GF-D8 (cell line): ENCODE results near the gene NEUROD6.

Experiments
- DNase-seq: peaks from one replicate; lab custom pipeline; 2025; lab: John Stamatoyannopoulos, UW

Gene NEUROD6

GRCh38 chr7:31333291-31333690, 7.2 kb downstream of the NEUROD6 start:
- DNase-seq: no peak

DNA sequence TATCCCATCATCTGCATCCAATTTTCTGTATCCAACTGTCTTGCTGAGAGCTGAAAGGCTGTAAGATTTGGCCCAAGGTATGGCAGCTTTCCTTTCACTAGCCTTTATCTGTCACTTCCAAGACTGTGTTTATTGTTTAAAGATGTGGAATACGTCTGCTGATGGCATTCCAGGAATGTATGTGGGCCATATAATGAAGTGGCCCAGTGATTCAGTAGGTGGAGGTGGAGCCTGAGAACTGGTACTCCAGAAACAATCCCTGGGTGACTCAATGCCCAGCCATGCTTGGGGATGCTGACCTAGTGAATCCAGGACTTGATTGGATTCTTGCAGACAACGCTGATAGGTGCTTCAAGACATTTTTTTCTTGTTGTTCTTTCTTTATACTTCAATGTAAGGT, 13.5 kb downstream of the NEUROD6 start:
- no peak for DNase-seq

DNA sequence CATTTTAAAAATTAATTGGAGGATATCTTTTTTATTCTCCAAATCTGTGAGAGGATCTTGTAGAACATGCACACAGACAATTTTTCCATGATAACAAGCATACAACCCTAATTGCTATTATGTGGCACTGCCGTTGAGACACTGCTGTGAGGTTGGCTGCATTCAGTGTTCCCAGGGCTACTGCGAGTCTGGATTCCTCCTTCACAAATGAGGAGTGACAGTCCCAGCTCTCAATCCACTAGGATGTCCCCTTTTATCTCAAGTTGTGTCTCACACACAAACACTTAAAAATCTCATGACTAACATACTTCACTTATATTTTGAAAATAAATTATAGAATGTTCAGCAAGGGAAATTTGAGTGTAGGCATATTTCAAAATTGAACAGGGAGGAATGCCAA, 14.1 kb downstream of the NEUROD6 start:
- no peak for DNase-seq

GRCh38 chr7:31323101-31323500, 17.4 kb downstream of the NEUROD6 start:
- no peak for DNase-seq

DNA sequence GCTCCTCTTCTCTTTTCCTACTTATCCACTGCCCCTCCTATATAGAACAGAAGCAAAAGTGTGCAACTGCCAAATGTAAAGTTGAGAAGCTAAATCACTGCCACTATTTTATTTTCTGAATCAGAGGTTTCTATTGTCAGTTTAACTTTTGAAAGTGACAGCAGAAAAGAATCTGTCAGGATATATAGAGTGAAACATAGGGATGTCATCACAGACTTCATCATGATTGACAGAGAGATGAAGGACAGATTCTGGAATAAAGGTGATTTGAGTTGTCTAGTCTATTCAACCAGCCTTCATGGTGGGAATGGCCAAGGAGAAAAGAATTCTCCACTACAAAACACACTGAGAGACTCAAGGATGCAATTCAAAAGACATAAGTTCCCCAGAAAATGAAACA, 19.9 kb downstream of the NEUROD6 start:
- DNase-seq: no peak

DNA sequence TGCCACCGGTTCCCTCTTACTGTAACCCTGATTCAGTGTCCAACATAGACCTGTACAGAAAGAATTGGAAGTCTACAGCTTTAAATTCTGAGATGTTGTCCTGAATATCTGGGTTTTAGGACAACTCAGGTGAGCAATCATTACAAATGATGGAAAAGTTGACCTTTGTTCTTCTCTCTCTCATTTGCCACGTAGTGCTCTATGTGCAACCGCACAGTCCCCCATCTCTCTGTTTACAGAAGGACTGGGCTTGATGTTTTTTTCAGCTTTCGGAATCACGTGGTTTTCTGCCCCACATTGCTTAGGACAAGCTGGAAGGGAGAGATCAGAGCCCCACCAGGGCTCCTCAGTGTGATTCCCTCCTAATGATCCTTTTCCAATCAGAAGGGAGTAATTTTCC, 22.2 kb downstream of the NEUROD6 start:
- no peak for DNase-seq

DNA sequence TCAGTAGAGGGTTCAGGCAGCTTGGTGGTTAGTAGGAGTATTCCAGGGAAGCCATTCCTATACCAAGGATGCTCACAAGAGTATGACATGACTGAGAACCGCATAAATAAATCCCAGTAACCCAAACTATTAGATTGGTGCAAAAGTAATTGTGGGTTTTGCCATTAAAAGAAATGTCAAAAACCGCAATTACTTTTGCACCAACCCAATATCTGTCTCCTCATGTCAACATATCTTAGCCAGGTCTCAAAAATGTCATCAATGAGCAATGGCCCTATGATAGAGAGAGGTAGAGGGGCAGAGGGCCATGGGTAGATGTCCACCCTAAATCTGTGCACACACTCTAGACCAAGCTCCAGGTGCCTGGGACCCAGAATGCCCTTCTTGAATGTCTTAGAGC, 23.6 kb downstream of the NEUROD6 start:
- DNase-seq: no peak

- no peak for DNase-seq
Measured at GRCh38 chr7:31315758-31316157, 24.8 kb downstream of the NEUROD6 start.

DNA sequence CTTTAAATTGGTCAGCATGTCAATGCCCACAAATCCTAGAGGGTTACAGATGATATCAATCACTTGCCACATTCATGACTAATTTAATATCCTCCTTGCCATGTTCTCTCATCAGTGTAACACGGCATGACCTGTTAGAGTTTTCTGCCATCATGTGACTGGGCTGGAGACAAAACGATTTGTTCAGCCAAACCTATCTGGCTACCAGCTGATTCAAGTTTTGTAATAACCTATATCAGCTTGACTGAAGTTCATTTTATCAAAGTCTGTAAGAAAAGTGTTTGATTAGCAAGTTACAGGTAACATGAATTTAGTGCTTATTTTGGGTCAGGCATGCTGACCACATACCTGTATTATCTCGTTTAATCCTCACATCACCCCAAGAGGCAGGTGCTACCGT, 25.7 kb downstream of the NEUROD6 start:
- no peak for DNase-seq

GRCh38 chr7:31312889-31313288, 27.6 kb downstream of the NEUROD6 start:
- no peak for DNase-seq

GRCh38 chr7:31311552-31311951, 29.0 kb downstream of the NEUROD6 start:
- no peak for DNase-seq

DNA sequence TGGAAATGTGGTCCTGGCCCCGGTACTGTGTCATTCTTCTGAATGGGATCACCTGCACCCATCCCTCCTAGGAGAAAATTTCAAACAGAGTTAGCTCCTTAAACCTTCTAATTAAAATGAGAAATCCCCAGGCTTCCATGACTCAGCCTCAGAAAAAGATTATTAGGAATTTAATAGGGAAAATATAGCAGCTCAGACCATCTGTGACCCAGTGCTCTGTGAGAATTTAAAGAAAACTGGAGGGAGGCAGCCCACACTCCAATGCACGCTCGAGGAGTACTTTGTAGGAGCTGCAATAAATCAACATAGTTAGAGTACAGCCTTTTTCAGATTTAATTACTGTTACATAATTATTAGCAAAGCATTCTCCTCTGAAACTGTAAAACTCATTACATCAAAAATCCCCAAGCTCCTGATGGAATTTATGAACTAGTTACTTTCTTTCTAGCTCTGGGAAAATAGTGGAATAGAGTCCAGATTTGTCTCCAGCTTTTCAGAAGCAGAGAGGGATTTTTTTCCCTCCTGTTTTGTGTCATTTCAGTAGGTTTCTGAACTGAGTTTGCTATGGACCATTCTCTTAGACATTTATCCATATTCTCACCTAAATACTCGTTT, 30.1 kb downstream of the NEUROD6 start:
- no peak for DNase-seq

DNA sequence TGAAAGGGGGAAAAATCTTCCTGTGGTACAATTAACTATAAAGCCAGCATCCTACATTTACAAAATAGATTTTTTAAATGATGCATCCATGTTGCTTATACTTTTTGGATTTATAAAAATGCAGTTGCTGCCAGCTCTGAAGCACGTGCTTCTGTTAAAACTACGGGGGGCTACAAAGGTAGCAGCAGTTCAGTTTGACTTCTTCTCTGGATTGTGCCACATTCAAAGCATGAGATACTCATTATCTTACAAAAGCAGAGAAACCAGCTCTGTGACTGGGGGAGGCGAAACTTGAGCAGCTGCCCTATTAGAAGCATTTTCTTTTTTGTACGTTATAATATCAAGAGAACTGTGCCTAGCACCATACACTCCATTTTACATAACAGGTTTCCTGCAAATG, 31.1 kb downstream of the NEUROD6 start:
- no peak for DNase-seq

GRCh38 chr7:31308652-31309051, 31.9 kb downstream of the NEUROD6 start:
- no peak for DNase-seq

DNA sequence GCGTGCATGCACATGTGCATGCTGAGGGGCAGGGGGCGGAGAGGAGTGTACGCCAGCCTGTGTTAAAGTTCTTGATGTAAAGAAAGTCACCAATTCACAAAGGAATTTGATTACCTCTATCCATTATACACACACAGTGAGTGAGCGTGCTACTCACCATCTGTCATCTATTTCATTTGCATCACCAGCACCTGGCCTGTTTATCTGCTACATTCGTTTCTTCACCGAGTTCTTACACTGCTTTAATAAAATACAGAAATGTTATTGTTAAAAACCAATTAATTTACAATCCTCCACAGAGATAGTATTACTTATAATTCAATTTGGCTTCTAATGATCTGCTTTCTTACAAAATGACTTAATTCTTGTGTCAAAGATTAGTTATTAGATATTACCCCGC, 32.6 kb downstream of the NEUROD6 start:
- DNase-seq: no peak

DNA sequence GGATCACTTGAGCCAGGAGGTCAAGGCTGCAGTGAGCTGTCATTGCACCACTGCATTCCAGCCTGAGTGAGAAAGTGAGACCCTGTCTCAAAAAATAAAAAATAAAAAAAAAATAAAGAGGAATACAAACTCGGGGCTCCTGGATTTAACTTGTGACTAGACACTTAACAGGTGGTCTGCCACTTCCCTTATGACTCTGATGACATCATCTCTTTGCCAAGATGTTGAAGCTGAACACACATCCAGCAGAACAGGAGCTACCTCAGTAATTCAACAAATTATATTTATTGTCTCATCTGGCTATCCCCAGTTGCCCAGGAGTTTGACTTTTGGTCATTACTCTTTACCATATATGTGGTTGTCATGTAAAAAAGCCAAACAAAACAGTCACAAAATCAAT, 35.3 kb downstream of the NEUROD6 start:
- no peak for DNase-seq

- DNase-seq: no peak
Measured at GRCh38 chr7:31304446-31304845, 36.1 kb downstream of the NEUROD6 start.

GRCh38 chr7:31302356-31302755, 38.2 kb downstream of the NEUROD6 start:
- DNase-seq: no peak

GRCh38 chr7:31299336-31299735, 41.2 kb downstream of the NEUROD6 start:
- no peak for DNase-seq

GRCh38 chr7:31290601-31291000, 49.9 kb downstream of the NEUROD6 start:
- no peak for DNase-seq
